HG03103 (cell line): ENCODE measurements around the gene FOSL1.
A peak's percentile ranks its signal among the peaks of the same experiment; 100 is the strongest.

Source experiments
- ATAC-seq: cut with Tn5 transposase; IDR thresholded peaks from one replicate; pipeline ENCODE4 v1.9.1; 2021; ENCODE audit warnings: low read depth; ENCODE audit not compliant: unreplicated experiment

FOSL1 gene

GRCh38 chr11:65900125-65900898 lies at the start of gene FOSL1:
FOSL1 (minus strand) TSS chr11:65900388; CDS start chr11:65900339, 49 bp downstream.
- ATAC-seq = peak; percentile 43

DNA sequence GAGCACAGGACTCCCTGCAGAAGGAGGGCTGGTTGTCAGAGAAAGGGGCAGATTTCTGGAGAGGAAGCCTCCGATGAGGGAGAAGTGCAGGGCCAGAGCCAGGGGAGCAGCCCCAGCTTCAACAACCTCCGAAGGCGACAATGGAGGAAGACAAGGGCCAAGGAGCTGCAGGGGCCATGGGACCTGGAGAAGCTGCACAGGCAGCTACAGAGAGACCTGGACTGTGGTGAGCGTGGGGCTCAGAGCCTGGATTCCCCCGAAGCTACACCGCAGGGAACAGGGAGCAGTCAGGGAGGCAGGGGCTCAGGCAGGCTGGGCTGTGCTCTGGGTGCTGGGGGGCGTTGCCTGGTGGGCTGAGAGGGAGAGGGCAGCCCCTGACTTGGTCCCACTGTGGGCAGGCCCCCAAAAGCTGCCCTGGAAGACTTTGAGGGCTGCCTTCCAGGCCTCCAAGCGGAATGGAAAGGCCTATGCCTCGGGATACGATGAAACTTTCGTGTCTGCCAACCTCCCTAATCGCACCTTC lies 47.5 kb upstream of the FOSL1 start:
- ATAC-seq = no peak

DNA sequence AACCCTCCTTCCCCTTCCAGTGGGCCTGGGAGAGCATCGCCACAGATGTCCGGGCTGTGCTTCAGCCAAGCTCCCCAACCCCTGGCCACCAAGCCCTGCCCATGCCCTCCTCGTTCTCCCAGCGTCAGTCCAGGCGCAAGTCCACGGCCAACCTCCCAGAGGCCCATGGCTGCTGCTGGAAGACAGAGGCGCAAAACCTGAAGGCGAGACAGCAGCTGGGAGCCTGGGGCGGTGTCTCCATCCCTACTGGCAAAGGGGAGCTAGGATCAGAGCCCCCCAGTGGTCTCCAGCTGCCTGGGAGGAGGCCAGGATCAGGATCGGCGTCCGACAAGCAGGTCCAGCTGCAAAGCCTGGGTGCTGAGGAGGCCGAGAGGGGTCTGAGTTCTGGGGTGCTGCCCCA lies 46.9 kb upstream of the FOSL1 start:
- ATAC-seq = no peak

GRCh38 chr11:65946655-65947054 lies 46.5 kb upstream of the FOSL1 start:
- ATAC-seq = no peak

DNA sequence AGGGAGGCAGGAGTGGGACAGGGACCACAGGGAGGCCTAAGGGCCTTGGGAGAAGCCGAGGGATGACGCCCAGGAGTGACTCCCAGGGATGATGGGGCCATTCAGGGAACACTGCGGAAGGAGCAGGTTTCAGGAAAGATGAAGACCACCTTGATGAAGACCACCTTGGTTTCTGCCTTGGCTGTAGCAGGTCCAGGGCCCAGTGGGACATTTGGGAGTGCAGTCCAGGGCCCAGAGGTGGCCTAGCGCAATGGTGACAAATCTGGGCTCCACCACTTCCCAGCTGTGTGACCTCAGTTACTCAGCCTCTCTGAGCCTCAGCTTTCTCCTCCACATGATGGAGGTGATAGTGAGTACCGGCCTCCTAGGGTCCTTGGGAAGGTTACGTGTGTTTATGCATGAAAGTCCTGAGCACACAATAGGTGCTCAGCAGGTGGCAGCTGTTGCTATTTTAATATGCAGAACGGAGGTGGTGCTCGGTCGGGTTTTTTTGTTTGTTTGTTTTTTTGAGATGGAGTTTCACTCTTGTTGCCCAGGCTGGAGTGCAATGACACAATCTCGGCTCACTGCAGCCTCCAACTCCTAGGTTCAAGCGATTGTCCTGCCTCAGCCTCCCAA lies 45.9 kb upstream of the FOSL1 start:
- ATAC-seq = no peak

- ATAC-seq = no peak
Observed at GRCh38 chr11:65945430-65945911, 45.3 kb upstream of the FOSL1 start, which contains the start of gene TSGA10IP. TSGA10IP (plus strand) TSS chr11:65945480; CDS start chr11:65945676, 196 bp downstream.

GRCh38 chr11:65944767-65945166 lies 44.6 kb upstream of the FOSL1 start:
- no peak for ATAC-seq

GRCh38 chr11:65944191-65944590 lies 44.0 kb upstream of the FOSL1 start:
- ATAC-seq = no peak

GRCh38 chr11:65942531-65942930 lies 42.3 kb upstream of the FOSL1 start:
- ATAC-seq = no peak

- no peak for ATAC-seq
Observed at GRCh38 chr11:65941720-65942310, 41.6 kb upstream of the FOSL1 start.

GRCh38 chr11:65937766-65938165 lies 37.6 kb upstream of the FOSL1 start:
- ATAC-seq = no peak

DNA sequence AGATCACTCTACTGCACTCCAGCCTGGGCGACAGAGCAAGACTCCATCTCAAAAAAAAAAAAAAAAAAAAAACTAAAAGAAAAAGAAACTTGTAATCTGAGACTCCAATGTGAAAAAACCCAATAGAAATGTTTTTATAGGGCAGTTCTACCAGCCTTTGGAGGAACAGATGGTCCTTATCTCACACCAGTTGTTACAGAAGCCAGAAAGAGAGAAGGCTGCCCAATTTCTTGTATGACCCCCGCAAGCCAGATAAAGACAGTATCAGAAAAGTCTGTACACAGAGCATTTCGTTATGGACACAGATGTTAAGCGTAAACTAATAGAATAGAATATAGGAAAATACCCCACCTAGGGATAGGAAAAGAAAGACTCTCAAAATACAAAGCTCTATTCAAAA lies 33.8 kb upstream of the FOSL1 start:
- no peak for ATAC-seq

DNA sequence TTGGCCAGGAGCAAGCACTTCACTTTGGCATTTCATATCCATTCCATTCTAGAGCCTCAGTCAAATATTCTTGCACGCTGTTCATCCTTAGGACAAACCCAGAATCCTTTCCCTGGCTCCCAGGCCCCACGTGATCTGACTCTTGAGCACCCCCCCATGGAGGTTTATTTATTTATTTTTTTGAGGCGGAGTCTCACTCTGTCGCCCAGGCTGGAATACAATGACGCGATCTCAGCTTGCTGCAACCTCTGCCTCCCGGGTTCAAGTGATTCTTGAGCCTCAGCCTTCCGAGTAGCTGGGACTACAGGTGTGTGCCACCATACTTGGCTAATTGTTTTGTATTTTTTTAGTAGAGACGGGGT lies 32.4 kb upstream of the FOSL1 start:
- ATAC-seq = no peak

- no peak for ATAC-seq
Observed at GRCh38 chr11:65931773-65932557, 31.8 kb upstream of the FOSL1 start.

DNA sequence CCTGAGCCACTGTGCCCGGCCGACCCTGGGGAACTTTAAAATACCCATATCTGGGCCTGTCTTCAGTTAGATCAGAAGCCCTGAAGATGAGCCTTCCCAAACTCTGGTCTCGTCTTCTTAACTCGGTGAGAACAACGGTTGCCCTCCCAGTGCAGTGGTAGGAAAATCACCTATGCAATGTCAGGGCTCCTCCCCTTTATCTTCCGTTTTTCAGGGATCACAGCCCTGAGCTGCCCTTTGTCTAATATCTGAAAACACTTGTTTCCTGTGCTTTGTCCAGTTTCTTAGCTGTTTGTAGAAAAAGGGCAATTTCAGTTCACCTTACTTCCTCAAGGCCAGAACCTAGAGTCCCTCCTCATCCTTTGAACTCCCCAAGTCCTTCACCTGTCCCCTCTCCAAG lies 28.5 kb upstream of the FOSL1 start:
- ATAC-seq = no peak

- no peak for ATAC-seq
Observed at GRCh38 chr11:65927904-65928397, 27.8 kb upstream of the FOSL1 start.

DNA sequence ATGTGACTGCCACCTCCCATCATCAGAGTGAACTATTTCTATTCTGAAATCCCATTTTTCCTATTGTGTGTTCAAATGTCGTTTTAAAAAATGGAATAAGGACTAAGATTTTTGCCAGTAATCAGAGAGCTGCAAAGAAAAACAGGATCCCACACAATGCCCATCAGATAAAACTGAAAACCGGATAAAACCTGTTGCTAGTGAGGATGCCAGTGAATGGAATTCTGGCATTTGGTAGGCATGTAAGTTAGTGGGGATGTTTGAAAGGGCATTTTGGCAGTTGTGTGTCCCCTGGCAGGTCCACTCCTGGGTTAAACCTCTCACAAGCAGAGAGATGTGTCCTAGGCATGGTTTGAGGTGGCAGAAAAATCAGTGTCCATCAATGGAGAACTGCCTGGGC lies 25.2 kb upstream of the FOSL1 start:
- no peak for ATAC-seq

- ATAC-seq = no peak
Observed at GRCh38 chr11:65922565-65922964, 22.4 kb upstream of the FOSL1 start.

GRCh38 chr11:65921876-65922275 lies 21.7 kb upstream of the FOSL1 start:
- ATAC-seq = no peak

- no peak for ATAC-seq
Observed at GRCh38 chr11:65921033-65921555, 20.9 kb upstream of the FOSL1 start.
